ENCODE measurements around the gene RIC8A.

RIC8A gene

DNA sequence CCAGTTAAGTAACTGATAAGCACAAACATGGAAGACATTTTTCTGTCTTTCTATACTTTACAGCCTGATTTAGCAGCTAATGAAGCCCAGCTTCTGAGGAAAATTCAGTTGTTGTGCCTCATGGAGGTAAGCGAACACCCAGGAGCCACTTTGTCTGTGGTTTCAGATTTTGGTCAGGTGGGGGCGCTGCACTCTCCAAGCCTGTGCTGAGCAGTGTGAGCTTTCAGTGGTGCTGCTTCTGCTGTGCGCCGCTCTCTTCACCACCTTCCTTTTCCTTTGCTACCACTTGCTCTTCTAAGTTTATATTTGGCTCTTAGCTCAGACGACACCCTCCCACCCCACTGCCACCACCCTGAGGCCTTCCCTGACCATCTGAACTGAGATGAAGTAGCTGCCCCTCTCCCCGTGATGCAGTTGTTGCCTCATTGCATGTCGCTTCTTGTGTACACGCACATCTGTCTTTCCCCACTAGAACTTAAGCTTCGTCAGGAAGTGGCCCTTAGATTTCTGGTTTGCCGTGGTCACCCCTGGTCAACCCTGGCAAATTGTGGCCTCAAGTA lies 43.3 kb downstream of the RIC8A start:
- DNase-seq: peak in 1 of 2 experiments; percentile 9

DNA sequence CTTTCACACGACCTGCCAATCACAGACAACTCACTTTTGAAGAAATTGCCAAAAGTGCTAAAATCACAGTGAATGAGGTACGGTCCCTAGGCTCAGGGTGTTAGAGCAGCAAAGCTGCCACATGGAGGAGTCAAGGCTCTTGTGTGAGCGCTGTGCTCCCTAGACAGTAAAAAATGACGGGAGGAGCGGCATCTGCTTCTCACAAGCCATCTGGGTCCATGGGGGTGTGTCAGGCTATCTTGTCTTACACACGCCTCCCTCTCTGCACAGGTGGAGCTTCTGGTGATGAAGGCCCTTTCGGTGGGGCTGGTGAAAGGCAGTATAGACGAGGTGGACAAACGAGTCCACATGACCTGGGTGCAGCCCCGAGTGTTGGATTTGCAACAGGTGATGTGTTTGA lies 44.0 kb downstream of the RIC8A start:
- no peak for DNase-seq

DNA sequence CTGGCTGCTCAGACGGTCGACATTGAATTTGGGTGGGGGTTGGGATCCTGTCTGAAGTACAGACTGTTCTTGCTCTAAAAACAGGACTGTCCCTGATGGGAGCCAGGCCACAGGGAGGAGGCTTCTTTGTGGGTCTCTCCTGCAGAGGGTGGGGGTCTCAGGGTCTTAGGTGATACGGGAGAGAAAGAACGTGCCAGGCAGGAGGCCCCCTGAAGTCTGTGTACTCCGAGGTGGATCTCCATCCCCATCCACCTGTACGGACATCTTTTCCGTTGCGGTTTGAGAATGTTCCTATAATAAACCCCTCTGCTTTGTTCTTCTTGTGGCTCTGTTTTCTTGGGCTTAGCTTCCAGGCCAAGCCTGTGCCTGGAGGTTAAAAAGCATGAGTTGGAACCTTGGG lies 45.2 kb downstream of the RIC8A start:
- no peak for DNase-seq

DNA sequence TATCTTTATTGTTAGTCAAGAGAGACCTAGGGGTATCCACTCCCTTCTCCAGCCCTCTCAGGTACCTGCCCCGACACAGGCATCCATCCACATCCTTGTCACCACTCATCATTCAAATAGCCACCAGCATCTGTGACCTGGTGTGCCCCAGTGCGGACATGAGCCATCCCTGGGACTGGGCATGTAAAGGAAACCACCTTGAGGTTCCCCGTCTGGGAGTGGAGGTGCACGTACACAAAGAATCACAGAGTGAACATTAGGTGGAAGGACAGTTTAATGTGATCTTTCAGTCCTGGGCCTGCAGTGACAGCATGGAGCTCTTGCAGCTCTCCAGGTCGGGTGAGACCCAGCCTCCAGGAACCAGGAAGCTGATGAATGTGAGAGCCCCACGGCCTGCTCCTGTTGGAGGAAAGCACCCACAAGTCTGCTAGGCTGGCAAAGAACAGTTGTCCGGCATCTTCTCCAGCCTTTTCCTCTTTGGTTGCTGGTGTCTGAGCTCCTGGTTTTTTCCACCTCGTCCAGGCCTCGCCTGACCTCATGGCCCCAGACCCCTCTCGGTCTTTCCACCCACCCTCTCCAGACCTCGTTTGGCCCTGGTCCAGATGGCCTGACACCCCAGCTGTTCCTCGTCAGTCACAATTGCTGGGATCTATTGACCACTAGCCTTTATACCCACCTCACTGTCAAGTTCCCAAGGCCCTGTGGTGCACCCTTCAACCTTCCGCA lies 45.8 kb downstream of the RIC8A start:
- no peak for DNase-seq

DNA sequence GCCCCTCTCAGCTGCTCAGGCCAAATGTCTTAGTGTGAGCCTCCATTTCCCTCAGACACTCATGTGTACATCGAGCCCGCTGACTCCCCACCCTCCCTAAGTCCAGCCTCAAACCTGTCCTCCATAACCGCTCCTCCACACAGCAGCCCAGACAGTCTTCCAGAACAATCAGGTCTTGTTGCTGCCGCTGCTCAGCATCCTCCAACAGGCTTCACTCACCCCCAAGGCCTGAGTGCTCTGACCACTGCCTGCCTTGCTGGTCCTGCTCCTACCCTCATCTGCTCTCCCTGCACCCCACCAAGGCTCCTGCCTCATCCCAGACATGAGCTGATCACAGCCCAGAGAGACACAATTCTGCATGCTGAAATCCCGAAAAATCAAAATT lies 46.4 kb downstream of the RIC8A start:
- no peak for DNase-seq

DNA sequence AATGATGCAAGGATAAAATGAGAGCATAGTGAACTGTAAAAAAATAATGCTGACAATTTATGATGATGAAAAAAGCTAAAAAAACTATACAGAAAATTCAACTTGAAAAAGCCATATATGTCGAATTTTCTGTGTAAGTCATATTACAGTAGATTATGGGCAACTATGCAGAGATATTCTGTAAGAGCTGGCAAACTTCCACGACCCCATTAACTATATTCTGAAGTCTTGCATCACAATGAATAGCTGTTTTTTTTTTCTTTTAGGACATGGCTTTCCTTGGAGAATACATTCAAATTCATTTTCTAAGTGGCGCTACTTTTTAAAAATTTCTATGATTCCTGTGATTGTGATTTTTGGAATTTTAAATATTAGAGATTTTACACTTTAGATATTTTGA lies 47.7 kb downstream of the RIC8A start:
- no peak for DNase-seq

DNA sequence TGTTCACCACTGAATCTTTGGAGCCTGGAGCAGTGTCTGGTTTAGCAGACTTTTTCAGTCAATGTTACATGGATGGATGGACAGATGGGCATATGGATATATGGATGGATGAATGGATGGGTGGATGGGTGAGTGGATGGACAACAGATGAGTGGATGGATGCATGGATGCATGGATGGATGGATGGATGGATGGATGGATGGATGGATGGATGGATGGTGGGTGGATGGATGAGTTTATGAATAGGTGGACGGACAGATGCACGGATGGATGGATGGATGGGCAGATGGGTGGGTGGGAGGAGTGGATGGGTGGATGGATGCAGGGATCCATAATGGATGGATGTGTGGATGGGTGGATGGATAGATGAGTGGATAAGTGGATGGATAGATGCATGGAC lies 48.3 kb downstream of the RIC8A start:
- DNase-seq: no peak

DNA sequence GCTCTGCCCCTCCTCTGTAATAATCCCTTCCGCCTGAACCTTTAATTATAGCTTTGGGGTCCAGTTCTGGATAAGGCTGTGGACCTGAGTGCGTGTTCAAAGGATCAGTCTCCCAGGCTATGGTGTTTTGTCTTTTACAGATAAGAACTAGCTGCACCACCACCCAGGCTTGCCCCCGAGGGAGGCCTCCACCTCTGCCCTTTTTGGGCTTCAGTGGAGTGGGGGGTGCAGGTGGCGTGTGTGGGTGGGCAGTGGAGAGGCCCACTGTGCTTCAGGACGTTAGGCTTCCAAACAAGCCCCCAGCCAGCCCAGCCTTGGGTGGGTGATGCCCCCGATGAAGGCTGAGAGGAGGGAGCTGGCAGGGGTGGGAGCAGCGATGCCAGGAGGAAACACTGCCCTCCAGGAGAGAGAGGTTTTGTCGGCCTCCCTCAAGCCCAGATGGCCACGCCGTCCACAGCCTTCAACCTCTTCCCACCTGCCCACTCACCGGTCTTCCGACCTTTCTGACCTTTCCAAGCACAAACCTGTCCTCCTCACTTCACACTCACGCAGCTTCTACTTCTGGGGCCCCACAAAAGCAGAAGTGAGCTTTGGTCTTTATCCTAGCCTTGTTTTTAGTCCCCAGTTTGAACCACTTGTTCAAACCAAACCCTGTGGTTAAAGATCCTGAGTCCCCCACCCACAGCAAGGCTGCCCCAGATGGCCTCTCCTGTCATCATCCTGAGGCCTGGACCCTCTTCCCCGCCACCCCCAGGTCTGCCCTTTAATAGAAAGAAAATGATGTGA lies 49.6 kb downstream of the RIC8A start:
- DNase-seq: no peak

DNA sequence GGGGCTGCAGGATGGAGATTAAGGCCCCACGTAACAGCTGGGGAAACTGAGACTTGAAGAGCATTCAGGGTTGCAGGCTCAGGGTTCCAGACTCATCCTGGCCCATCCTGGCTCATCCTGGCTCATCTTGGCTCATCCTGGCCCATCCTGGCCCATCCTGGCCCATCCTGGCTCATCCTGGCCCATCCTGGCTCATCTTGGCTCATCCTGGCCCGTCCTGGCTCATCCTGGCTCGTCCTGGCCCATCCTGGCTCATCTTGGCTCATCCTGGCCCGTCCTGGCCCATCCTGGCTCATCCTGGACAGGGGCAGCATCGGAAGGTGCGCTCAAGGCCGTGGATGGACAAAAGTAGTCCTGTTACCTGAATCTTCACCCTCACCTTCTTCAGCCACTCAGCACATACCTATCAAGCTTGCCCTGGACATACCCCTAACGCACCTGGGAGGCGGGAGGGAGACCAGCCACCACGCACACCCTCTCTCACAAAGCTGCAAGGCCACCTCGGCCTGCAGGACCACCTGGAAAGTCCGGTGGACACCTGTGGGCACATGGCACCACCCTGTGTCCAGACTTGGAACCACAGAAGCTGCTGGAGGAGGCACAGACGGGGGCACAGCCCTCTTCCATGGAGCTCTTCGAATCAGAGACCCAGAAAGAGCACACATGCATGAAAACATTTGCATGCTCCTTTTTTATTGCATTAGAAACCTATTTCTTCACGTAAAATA lies 50.4 kb downstream of the RIC8A start:
- no peak for DNase-seq

DNA sequence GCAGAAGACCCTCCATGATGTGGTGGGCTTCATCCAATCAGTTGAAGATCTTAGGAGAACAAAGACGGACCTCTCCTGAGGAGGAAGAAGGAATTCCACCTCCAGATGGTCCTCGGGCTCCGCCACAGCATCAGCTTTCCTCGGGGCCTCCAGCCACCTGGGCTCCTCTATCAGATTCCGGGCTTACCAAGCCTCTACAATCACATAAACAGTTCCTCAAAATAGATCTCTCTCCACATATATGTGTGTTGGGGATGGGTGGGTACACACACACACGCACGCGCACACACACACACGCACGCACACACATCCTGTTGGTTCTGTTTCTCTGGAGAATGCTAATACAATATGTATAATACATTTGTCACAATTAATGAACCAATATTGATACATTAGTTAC lies 51.9 kb downstream of the RIC8A start:
- no peak for DNase-seq

DNA sequence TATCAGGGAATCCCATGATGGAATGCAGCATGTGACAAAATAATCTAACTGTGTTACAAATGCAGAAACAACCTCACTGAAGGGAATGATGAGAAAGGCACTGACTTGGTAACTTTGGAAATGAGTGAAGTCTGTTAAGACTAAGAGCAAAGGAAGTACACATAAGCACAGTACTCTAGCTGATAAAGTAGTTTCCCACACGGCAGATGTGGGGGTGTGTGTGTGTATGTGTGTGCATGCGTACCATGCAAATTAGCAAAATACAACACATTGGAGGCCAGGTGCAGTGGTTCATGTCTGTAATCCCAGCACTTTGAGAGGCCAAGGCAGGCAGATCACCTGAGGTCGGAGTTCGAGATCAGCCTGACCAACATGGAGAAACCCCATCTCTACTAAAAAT lies 54.1 kb downstream of the RIC8A start:
- DNase-seq: no peak
